ENCODE results near the gene C1orf159.

C1orf159 gene

GRCh38 chr1:1049318-1050165, 66.3 kb downstream of the C1orf159 start:
- no peak for DNase-seq

GRCh38 chr1:1048765-1049164, 67.1 kb downstream of the C1orf159 start:
- no peak for DNase-seq

- DNase-seq = no peak
Measured at GRCh38 chr1:1047963-1048362, 67.9 kb downstream of the C1orf159 start.

- no peak for DNase-seq
Measured at GRCh38 chr1:1047407-1047806, 68.5 kb downstream of the C1orf159 start.

- no peak for DNase-seq
Measured at GRCh38 chr1:1046767-1047166, 69.1 kb downstream of the C1orf159 start.

- no peak for DNase-seq
Measured at GRCh38 chr1:1046243-1046642, 69.6 kb downstream of the C1orf159 start.

- no peak for DNase-seq
Measured at GRCh38 chr1:1045129-1045528, 70.8 kb downstream of the C1orf159 start.

GRCh38 chr1:1044455-1045078, 71.3 kb downstream of the C1orf159 start:
- no peak for DNase-seq

- no peak for DNase-seq
Measured at GRCh38 chr1:1043921-1044320, 72.0 kb downstream of the C1orf159 start.

- no peak for DNase-seq
Measured at GRCh38 chr1:1043411-1043810, 72.5 kb downstream of the C1orf159 start.

GRCh38 chr1:1042835-1043234, 73.1 kb downstream of the C1orf159 start:
- DNase-seq = no peak

- DNase-seq = no peak
Measured at GRCh38 chr1:1041873-1042272, 74.0 kb downstream of the C1orf159 start.

GRCh38 chr1:1041092-1041523, 74.8 kb downstream of the C1orf159 start:
- DNase-seq = no peak

- no peak for DNase-seq
Measured at GRCh38 chr1:1040004-1040991, 75.6 kb downstream of the C1orf159 start.

GRCh38 chr1:1039145-1039910, 76.6 kb downstream of the C1orf159 start:
- no peak for DNase-seq

GRCh38 chr1:1038694-1039093, 77.2 kb downstream of the C1orf159 start:
- DNase-seq = no peak

GRCh38 chr1:1037366-1038327, 78.2 kb downstream of the C1orf159 start:
- no peak for DNase-seq

- DNase-seq = no peak
Measured at GRCh38 chr1:1035291-1035943, 80.5 kb downstream of the C1orf159 start.

GRCh38 chr1:1034439-1034781, 81.5 kb downstream of the C1orf159 start:
- DNase-seq = no peak

- no peak for DNase-seq
Measured at GRCh38 chr1:1033731-1034438, 82.0 kb downstream of the C1orf159 start.

Data from NCI-H1417 treated with DMSO at 0.1 percent for 48 hours (cell line).